Stomach (tissue), 4 donors: ENCODE measurements around the gene AQP12B.

Source experiments
- POLR2A ChIP-seq, 4 donors: fragments of 450-650 bp; IDR thresholded peaks; one replicate each; pipeline ENCODE4 v1.6.1; 2016; ENCODE audit warnings: antibody characterized with exemption in 4 of 4, control low read depth in 2 of 4, mild to moderate bottlenecking in 1 of 4, moderate library complexity in 1 of 4
- POLR2AphosphoS5 ChIP-seq, 3 donors: sonication (generic); formaldehyde crosslinking; IDR thresholded peaks; one replicate each; pipeline ENCODE4 v1.6.1; 2016; ENCODE audit warnings: antibody characterized with exemption in 3 of 3
- TF ChIP-seq, protein P1 (sequence below), 7 experiments: fragments of 450-650 bp in 4 of 7; fragments of 200-600 bp in 3 of 7; sonication (generic) in 3 of 7; IDR thresholded peaks; one replicate each; pipeline ENCODE4 v1.5.1; 2016 to 2019; ENCODE audit warnings: antibody characterized with exemption in 7 of 7, control low read depth in 2 of 7, mild to moderate bottlenecking in 1 of 7

DNA sequence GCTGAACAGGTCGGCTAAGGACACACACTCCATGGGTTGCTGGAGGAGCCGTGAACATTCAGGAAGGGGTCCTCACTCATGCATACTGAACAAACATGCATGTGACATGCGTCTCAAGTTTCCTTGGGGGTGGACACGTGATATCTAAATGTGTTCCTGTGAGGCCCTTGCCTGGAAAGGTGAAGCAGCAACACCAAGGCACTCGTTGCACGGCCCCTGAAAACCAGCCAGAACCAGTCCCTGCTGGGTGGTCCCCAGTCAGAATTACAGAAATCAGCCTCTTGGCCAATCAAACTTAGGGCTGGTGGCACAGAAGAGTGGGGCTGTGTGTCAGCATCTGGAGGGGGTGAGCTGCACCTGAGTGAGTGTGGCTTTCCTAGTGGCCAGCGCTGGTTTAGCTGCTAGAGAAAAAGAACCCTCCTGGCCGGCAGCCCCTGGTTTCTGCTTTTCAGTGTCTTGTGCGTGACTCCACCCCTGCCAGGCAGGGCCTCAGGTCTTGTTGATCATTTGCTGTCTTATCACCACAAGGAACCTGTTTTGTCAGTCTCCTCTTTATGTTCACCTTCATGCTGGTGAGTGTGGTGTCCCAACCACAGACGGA lies 3.2 kb upstream of the AQP12B start:
- TF ChIP-seq, protein P1, sequence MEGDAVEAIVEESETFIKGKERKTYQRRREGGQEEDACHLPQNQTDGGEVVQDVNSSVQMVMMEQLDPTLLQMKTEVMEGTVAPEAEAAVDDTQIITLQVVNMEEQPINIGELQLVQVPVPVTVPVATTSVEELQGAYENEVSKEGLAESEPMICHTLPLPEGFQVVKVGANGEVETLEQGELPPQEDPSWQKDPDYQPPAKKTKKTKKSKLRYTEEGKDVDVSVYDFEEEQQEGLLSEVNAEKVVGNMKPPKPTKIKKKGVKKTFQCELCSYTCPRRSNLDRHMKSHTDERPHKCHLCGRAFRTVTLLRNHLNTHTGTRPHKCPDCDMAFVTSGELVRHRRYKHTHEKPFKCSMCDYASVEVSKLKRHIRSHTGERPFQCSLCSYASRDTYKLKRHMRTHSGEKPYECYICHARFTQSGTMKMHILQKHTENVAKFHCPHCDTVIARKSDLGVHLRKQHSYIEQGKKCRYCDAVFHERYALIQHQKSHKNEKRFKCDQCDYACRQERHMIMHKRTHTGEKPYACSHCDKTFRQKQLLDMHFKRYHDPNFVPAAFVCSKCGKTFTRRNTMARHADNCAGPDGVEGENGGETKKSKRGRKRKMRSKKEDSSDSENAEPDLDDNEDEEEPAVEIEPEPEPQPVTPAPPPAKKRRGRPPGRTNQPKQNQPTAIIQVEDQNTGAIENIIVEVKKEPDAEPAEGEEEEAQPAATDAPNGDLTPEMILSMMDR (IDR thresholded peaks at IDR 0.05): no peak
- TF ChIP-seq POLR2A (IDR thresholded peaks at IDR 0.05): no peak
- no peak for TF ChIP-seq POLR2AphosphoS5 (IDR thresholded peaks at IDR 0.05)
